Osteocyte (in vitro differentiated cells): Measurements from ENCODE around the gene ZW10. TPM values are rescaled to one million over a fixed set of nuclear protein-coding genes. Genes with fewer than 3 reads are reported as not detected.
"Not testable (repeated sequence)": the region's sequence is repeated elsewhere in the genome, so short reads cannot be mapped to it uniquely, and the experiment has no call there.

Experiments
- DNase-seq: peaks from one replicate; pipeline ENCODE4 v3.0.0; 2021; ENCODE audit warnings: mixed read lengths; ENCODE audit not compliant: unreplicated experiment; ENCODE audit errors: extremely low spot score
- H3K27ac Mint-ChIP-seq: one replicate; pipeline ENCODE4 v1.8.0; 2021; ENCODE audit warnings: mild to moderate bottlenecking, mixed read lengths; ENCODE audit not compliant: unreplicated experiment
- H3K27me3 Mint-ChIP-seq: one replicate; pipeline ENCODE4 v1.8.0; 2021; ENCODE audit warnings: mixed read lengths; ENCODE audit not compliant: unreplicated experiment
- H3K36me3 Mint-ChIP-seq: one replicate; pipeline ENCODE4 v1.8.0; 2021; ENCODE audit warnings: mixed read lengths; ENCODE audit not compliant: unreplicated experiment
- H3K4me1 Mint-ChIP-seq: one replicate; pipeline ENCODE4 v1.8.0; 2021; ENCODE audit warnings: mixed read lengths; ENCODE audit not compliant: unreplicated experiment
- H3K4me3 Mint-ChIP-seq: one replicate; pipeline ENCODE4 v1.8.0; 2021; ENCODE audit warnings: mild to moderate bottlenecking, moderate library complexity, mixed read lengths; ENCODE audit not compliant: unreplicated experiment
- H3K9me3 Mint-ChIP-seq: one replicate; pipeline ENCODE4 v1.8.0; 2021; ENCODE audit warnings: mixed read lengths; ENCODE audit not compliant: unreplicated experiment
- total RNA-seq: library from RNA; stranded (reverse); gene quantifications from 2 replicates; pipeline ENCODE4 v1.2.1, GENCODE V29; 2021
- TF ChIP-seq, protein P1 (sequence below): fragments of 200-600 bp; sonication (generic); IDR thresholded peaks from 2 replicates; pipeline ENCODE4 v1.5.0; 2021; ENCODE audit warnings: antibody characterized with exemption, mild to moderate bottlenecking, moderate library complexity

Gene ZW10
- total RNA-seq, 1 donor from 2014 or later, result 14.7 TPM

DNA sequence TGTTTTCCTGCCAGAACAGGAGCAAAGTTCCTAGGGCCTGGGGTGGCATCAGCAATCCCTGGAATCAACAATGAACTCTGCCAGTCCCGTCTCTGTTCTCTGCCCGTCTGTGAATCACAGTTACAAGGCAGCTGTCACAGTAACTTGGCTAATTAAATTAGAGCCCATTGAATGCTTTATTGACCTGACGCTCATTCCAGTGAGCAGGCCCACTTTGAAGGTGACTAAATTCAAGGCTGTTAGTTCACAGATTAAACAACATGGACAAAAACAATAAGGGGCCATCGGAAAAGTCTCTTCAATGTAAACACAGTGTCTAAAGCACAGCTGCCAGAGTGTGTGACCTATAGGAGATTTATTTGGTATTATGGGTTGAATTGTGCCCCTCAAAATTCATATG lies 49.7 kb downstream of the ZW10 start:
- TF ChIP-seq, protein P1, sequence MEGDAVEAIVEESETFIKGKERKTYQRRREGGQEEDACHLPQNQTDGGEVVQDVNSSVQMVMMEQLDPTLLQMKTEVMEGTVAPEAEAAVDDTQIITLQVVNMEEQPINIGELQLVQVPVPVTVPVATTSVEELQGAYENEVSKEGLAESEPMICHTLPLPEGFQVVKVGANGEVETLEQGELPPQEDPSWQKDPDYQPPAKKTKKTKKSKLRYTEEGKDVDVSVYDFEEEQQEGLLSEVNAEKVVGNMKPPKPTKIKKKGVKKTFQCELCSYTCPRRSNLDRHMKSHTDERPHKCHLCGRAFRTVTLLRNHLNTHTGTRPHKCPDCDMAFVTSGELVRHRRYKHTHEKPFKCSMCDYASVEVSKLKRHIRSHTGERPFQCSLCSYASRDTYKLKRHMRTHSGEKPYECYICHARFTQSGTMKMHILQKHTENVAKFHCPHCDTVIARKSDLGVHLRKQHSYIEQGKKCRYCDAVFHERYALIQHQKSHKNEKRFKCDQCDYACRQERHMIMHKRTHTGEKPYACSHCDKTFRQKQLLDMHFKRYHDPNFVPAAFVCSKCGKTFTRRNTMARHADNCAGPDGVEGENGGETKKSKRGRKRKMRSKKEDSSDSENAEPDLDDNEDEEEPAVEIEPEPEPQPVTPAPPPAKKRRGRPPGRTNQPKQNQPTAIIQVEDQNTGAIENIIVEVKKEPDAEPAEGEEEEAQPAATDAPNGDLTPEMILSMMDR, result no peak
- Mint-ChIP-seq H3K4me3 (no peak overlapping the region), H3K4me1 (no peaks in the 10 kb centered on the region), H3K27me3 (no peaks in the 10 kb centered on the region), H3K36me3 (peaks cover 4% of the 10 kb centered on the region), H3K9me3 (no peaks in the 10 kb centered on the region), H3K27ac (no peak overlapping the region)
- no peak for DNase-seq

DNA sequence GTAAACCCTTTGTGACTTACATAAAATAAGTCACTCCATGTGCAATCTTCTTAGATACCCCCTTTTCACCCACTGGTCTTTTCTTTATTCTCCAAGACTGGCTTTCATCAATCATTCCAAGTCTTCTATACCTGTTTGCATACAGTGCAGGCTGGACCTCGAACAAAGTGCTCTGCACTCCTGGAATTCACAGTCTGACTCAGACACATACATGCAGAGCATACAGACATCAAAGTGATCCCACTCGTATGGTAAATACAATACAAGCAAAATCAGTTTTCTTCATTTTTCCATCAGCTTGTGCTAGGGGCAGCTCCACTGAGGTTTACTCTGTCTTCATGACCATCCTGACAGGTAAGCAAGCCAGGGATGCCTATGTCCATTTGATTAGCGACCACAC lies 50.6 kb downstream of the ZW10 start:
- Mint-ChIP-seq H3K36me3 (peaks cover 4% of the 10 kb centered on the region), H3K4me3 (no peak overlapping the region), H3K9me3 (no peaks in the 10 kb centered on the region), H3K4me1 (no peaks in the 10 kb centered on the region), H3K27me3 (no peaks in the 10 kb centered on the region), H3K27ac (no peak overlapping the region)
- TF ChIP-seq, protein P1, result no peak
- DNase-seq, result no peak

- no peak for DNase-seq
- peaks cover 2% of the 10 kb centered on the region for H3K9me3 Mint-ChIP-seq
- H3K36me3 Mint-ChIP-seq, result peaks cover 4% of the 10 kb centered on the region
- H3K4me1 Mint-ChIP-seq, result no peaks in the 10 kb centered on the region
- no peak overlapping the region for H3K4me3 Mint-ChIP-seq
- TF ChIP-seq, protein P1, result no peak
- H3K27me3 Mint-ChIP-seq, result no peaks in the 10 kb centered on the region
- H3K27ac Mint-ChIP-seq, result no peak overlapping the region
These were observed 51.3 kb downstream of the ZW10 start for GRCh38 chr11:113722221-113722620.

GRCh38 chr11:113721462-113722066 lies 51.9 kb downstream of the ZW10 start:
- peaks cover 6% of the 10 kb centered on the region for H3K36me3 Mint-ChIP-seq
- no peak for DNase-seq
- TF ChIP-seq, protein P1, result no peak
- H3K4me3 Mint-ChIP-seq, result no peak overlapping the region
- no peaks in the 10 kb centered on the region for H3K27me3 Mint-ChIP-seq
- no peaks in the 10 kb centered on the region for H3K4me1 Mint-ChIP-seq
- peaks cover 8% of the 10 kb centered on the region for H3K9me3 Mint-ChIP-seq
- no peak overlapping the region for H3K27ac Mint-ChIP-seq

DNA sequence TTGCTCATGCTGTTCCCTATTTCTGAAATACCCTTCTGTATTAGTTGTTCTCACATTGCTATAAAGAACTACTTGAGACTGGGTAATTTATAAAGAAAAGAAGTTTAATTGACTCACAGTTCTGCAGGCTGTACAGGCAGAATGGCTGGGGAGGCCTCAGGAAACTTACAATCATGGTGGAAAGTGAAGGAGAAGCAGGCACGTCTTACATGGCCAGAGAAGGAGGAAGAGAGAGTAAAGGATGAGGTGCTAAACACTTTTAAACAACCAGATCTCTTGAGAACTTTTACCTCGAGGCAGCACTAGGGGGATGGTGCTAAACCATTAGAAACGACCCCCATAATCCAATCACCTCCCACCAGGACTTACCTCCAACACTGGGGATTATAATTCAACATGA lies 53.0 kb downstream of the ZW10 start:
- H3K4me3 Mint-ChIP-seq, H3K27ac Mint-ChIP-seq, H3K36me3 Mint-ChIP-seq, H3K9me3 Mint-ChIP-seq, DNase-seq, H3K27me3 Mint-ChIP-seq, H3K4me1 Mint-ChIP-seq: not testable (repeated sequence)
